Smooth muscle cell of the brain vasculature (primary cell): ENCODE data around the gene NPAS3.

ENCODE experiments used
- DNase-seq: peaks from one replicate; pipeline ENCODE4 v3.0.0-alpha.2; 2012; ENCODE audit warnings: low read depth, low spot score

Gene NPAS3

GRCh38 chr14:32940711-32941667, 2.3 kb downstream of the NPAS3 start:
- no peak for DNase-seq

- no peak for DNase-seq
Observed at GRCh38 chr14:32941668-32942065, 3.0 kb downstream of the NPAS3 start.

- no peak for DNase-seq
Observed at GRCh38 chr14:32947081-32947480, 8.4 kb downstream of the NPAS3 start.

GRCh38 chr14:32947792-32948191, 9.1 kb downstream of the NPAS3 start:
- no peak for DNase-seq

GRCh38 chr14:32950584-32950983, 11.9 kb downstream of the NPAS3 start:
- no peak for DNase-seq

GRCh38 chr14:32967421-32967820, 28.7 kb downstream of the NPAS3 start:
- no peak for DNase-seq

GRCh38 chr14:32968972-32969544, 30.4 kb downstream of the NPAS3 start:
- DNase-seq = no peak

GRCh38 chr14:32977913-32978312, 39.2 kb downstream of the NPAS3 start:
- no peak for DNase-seq

GRCh38 chr14:32978691-32979255, 40.1 kb downstream of the NPAS3 start:
- DNase-seq = no peak

- DNase-seq = no peak
Observed at GRCh38 chr14:32980178-32980901, 41.7 kb downstream of the NPAS3 start.

GRCh38 chr14:32980902-32981501, 42.3 kb downstream of the NPAS3 start:
- DNase-seq = no peak

GRCh38 chr14:32984241-32984930, 45.7 kb downstream of the NPAS3 start:
- no peak for DNase-seq

GRCh38 chr14:32985866-32986265, 47.2 kb downstream of the NPAS3 start:
- DNase-seq = no peak

- DNase-seq = no peak
Observed at GRCh38 chr14:32986791-32987540, 48.3 kb downstream of the NPAS3 start.

GRCh38 chr14:32991691-32992090, 53.0 kb downstream of the NPAS3 start:
- DNase-seq = no peak

GRCh38 chr14:32993921-32994320, 55.2 kb downstream of the NPAS3 start:
- no peak for DNase-seq

GRCh38 chr14:32996343-32996742, 57.7 kb downstream of the NPAS3 start:
- no peak for DNase-seq

GRCh38 chr14:32998433-32998832, 59.8 kb downstream of the NPAS3 start:
- no peak for DNase-seq

- DNase-seq = no peak
Observed at GRCh38 chr14:33009673-33010072, 71.0 kb downstream of the NPAS3 start.

- DNase-seq = no peak
Observed at GRCh38 chr14:33010495-33010894, 71.8 kb downstream of the NPAS3 start.
